Stimulated activated CD8-positive, alpha-beta memory T cell treated with anti-CD3 and anti-CD28 coated beads, Interleukin-12 subunit alpha, Interleukin-12 subunit beta, amount 100 ng/mL, for 4 hours (primary cell): ENCODE measurements around the gene RIPK1.
A peak's percentile ranks its signal among the peaks of the same experiment; 100 is the strongest.

ENCODE experiments used
- DNase-seq: peaks from one replicate; pipeline ENCODE4 v3.0.0-alpha.2; 2020; ENCODE audit warnings: low read depth

Gene RIPK1

DNA sequence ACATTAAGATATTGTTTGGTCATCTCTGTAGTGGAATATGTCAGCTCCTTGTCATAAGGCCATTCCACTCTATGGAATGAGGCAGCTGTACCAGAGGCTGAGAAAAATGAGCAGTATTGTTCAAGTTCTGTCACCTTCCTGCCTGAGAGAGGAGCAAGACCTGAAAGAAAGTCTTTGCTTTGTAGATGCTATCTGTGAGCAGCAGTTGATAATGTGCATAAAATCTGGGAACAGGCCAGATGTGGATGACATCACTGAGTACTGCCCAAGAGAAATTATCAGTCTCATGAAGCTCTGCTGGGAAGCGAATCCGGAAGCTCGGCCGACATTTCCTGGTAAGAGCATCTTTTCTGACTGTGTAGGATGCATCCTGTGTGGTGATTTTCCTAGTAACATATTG, 16.8 kb downstream of the RIPK1 start:
- DNase-seq = no peak

DNA sequence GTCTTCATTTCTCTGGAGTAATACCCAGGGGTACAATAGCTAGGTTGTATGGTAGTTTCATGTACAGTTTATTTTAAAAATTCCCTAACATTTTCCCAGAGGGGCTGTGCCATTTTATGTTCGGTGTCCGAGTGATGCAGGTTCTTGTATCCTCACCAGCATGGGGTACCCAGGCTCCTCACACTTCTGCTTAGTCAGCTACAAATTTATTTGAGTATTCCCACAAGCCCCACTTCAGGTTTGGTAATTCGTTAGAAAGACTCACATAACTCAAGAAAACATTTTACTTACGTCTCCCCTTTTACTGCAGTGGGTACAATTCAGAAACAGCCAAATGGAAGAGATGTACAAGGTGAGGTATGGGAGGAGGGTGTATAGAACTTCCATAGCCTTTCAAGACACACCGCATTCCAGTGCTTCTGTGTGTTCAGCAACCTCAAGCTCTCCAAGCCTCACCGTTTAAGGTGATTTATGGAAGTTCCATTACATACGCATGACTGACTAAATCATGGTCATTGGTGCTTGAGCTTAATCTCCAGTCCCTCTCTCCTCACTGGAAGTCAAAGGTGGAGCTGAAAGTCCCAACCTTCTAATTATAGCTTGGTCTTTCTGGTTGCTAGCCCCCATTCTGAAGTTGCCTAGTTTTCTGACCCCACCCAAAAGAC, 18.1 kb downstream of the RIPK1 start:
- DNase-seq = no peak

DNA sequence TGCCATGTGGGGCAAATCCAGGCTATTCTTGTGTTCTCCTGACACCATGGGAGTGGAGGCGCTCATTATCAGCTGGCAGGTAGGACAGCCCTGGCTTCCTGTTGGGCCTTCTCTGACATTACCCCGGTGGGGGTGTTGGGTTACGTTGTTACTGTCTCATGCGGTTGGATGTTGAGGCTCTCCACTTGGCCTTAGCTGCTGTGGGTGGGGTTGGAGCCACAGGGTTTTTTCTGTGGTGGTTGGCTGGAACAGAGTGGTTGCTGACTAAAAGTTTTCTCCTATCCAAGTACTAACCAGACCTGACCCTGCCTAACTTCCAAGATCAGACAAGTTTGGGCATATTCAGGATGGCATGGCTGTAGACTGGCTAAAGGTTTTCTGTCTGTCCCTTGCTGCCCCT, 20.2 kb downstream of the RIPK1 start:
- no peak for DNase-seq

DNA sequence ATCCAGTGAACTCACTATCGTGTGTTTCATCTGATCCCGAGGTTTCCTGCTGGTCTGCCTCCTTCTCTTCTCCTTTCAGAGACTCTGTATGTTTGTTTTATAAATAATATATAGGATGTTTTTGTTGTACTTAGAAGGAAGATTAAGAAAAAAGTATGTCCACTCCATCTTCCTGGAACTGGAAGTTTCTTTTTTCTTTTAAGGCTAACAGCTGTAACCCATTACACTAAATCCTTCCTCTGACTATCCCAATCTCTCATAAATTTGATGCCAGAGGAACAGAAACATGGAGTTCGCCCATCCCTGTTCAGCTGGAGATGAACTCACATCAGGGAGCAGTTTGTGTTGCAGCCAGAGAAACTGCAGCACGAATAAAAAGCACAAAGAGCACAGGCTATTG, 20.7 kb downstream of the RIPK1 start:
- no peak for DNase-seq

DNA sequence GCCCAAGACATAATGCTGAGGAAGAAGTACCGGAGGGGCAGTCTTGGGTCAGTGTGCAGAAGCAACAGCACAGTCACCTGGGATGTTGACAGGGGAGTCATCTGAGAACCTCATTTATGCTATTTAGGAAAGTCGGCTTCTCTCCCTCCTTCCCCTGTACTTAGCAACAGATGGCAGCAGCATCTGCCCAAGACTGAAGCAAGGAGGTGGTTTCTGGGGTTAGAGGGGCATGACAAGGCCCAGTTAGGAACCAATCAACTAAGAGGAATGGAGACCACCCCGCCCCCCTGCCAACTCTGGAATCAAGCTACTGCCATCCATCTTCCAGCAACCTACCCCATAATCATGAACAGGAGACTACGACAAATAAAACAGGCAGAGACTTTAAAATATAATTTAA, 21.7 kb downstream of the RIPK1 start:
- DNase-seq = no peak

DNA sequence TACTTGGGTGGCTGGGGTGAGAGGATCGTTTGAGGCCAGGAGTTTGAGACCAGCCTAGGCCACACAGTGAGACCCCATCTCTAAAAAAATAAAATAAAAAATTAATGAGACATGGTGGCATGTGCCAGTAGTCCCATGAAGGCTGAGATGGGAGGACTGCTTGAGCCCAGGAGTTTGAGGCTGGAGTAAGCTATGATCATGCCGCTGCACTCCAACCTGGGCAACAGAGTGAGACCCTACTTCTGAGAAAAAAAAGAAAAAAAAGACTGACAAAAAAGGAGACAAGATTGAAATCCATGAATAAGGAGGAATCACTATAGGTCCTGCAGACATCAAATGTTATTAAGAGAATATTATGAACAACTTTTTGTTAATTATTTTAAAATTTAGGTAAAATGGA, 26.5 kb downstream of the RIPK1 start:
- DNase-seq = no peak

DNA sequence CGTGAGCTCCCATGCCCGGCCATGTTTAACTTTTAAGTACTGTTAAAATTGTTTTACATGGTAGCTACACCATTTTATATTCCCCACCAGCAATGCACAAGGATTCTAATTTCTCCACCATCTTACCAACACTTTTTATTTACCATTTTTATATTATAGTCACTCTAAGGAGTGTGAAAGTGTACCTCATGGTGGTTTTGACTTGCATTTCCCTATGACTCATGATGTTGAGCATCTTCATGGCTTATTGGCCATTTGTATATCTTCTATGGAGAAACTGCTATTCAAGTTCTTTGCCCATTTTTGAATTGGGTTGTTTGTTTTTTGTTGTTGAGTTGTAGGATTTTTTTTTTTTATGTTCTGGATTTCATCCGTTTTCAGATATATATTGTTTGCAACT, 34.6 kb downstream of the RIPK1 start:
- DNase-seq = no peak

DNA sequence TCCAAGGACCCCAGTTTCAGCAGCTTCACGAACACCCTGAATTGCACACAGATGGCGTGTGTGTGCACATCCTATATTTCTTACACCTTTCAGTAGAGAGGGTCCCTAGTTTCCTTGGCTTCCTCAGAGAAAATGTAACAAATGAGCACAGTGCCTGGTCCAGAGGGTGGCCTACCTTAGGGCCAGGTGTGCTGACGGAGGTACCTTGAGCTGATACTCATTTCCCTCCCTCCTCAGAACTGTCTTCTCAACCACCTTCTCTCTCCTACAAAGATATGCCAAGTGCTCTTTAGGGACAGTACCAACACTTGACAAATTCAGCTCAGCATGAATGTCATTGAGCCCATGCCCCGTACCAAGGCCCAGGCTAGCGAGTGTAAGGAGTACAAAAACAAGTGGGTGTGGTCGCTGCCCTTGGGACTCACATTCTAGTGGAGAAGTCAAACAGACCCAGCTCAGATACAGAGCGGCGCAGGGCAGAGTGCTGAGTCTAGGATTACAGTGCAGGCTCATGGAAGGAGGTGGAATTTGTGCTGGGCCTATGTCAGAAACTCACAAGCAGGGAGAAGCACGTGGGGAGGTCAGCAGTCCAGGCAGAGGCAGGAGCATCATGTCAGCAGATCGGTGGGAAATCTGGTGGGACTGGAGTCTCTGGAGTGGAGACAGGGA, 40.6 kb downstream of the RIPK1 start:
- no peak for DNase-seq

DNA sequence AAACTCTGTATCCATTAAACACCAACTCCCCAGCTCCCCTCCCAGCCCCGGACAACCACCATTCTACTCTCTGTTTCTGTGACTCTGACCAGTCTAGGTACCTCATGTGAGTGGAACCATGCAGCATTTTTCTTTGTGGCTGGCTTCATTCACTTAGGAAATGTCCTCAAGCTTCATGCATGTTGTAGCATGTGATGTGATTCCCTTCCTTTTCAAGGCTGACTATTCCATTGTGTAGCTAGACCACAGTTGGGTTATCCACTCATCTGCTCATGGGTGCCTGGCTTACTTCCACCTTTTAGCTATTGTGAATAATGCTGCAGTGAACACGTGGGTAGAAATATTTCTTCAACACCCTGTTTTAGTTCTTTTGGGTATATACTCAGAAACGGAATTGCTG, 41.5 kb downstream of the RIPK1 start:
- no peak for DNase-seq

DNA sequence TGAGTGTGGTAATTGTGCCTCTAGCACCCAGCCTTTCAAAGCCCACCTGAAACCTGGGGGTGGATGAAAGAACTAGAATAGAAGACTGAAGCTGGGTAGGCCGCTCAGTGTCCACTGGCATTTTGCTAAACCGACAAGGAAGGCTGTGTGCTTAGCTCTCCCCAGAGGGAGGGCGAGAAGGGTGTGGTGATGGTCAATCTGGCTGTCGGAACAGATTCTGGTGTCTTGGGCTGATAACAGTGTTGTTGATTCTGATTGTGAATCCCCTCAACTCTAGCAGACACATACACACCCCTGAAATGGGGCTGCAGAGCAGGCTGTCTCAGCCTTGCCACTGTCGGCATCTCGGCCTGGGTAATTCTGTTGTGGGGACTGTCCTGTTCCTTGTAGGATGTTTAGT, 46.1 kb downstream of the RIPK1 start:
- DNase-seq = no peak

DNA sequence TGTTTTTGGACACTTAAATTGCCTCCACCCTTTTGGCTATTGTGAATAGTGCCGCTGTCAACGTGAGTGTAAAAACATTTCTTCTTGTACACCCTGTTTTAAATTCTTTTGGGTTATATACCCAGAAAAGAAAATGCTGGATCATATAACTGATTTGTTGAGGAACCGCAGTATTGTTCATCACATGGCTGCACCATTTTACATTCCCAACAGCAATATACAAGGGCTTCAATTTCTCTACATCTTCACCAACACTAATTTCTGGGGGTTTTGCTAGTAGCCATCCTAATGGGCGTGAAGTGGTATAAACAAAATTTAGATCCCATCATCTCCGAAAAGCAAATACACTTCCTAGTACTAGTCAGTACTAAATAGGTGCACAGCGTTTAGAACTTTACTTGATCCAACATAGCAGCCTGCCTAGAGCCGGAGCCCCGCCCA, 49.6 kb downstream of the RIPK1 start:
- no peak for DNase-seq

DNA sequence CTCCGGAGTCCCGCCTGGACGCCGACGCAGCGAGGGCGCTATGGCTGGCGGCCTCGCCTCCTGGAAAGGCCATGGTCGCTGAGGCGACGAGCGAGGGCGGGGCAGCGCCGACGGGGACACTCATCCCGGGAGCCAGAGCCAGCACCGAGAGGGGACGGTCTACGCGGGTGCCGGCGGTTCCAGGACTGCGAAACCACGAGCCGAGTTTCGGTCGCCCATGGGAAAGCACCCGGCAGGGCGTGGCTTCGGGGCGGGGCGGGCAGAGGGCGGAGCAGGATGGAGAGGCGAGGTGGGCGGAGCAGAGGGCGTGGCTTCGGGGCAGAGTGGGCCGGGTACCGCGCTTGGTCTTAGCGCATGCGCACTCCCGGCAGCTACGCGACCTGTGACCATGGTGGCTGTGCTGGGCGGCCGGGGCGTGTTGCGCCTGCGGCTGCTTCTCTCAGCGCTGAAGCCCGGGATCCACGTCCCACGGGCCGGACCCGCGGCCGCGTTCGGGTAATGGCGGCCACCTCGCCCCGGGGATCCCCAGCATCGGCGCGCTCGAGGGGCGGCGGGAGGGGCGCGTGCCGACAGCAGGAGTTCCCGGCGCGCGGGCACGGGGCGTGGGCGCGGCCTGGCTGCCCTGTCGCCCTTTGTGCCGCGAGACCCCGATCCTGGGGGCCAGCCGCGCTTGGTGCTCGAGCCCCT, 50.2 kb downstream of the RIPK1 start, which contains the start of gene BPHL:
Gene BPHL, plus strand, starts transcription at position 359 of the 687 bp plus-strand sequence. Its CDS starts 30 bp downstream, at position 389.
- DNase-seq = peak; percentile 99

DNA sequence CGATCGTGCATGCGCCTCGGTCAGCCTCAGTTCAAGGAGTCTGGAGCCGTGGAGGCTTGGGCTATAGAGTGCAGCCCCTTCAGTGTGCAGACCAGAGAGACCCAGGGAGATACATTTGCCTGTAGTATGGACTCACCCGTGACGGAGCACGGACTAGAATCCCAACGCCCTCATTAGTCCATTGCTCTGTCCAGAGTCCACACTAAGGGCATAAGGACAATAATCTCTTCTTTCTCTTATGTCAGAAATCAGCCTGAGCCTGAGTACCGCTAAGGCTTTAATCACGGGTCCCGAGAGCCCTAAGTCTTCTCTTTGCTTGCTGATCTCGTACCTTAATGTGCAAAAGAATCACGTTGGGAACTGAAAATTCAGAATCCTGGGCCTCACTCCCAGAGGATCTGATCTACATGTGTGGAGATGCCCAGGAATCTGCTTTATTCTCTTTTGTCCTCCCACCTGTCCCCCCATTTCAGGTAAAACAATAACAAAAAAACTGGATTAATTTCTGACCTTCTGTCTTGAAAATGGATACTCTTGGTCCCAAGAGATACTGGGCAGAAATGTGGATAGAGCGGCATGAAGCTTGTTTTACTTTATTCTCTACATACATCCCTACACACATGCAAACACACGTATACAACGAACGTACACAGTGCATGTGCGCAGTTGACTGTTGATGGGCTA, 50.9 kb downstream of the RIPK1 start:
- DNase-seq = no peak

DNA sequence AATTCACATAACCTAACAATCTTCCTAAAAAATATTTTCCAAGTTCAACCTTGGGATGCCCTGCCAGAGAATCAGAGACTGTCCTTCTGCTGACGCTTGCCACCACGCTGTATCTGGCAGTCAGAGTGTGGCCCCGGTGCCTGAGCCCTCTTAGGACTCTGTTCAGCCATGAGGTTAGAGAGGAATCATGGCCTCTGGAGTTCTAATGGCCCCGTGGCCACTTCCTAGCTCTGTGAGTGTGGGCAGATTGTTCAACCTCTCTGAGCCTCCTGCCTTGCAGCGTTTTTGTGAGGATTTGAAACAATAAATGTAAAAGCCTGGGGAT, 52.4 kb downstream of the RIPK1 start:
- DNase-seq = no peak

DNA sequence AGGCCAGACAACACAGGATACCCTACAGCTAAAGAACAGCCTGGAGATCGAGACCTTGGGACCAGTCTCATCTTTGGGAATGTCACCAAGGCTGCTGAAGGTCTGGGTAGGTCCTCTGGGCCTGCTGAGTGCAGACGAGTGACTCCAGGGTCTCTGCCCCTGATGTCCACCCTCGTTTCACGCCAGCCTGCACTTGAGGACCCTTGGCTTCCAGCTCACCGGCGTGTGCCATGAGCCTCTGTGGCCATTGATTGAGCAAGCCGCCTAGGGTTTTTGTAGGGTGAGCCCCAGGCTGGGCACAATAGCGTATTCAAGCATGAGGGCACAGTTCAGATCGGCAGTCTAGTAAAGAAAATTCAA, 54.5 kb downstream of the RIPK1 start:
- no peak for DNase-seq

DNA sequence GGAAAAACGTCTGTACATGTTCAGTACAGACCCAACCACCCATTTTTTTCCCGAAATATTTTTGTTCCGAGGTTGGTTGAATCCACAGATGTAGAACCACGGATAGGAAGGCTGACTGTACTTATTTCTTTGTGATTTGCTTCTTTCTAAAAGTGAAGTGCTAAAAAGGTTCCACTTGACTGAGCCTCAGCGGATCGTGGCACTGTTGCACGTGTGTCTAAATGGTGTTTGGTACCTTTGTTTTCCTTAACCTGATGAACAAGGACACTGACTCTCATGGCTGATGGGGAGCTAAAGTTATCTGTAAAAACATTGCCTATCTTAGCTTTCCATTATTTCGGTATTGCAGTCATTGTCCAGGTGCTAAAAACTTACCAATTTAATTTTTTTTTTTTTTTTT, 56.4 kb downstream of the RIPK1 start:
- DNase-seq = no peak

DNA sequence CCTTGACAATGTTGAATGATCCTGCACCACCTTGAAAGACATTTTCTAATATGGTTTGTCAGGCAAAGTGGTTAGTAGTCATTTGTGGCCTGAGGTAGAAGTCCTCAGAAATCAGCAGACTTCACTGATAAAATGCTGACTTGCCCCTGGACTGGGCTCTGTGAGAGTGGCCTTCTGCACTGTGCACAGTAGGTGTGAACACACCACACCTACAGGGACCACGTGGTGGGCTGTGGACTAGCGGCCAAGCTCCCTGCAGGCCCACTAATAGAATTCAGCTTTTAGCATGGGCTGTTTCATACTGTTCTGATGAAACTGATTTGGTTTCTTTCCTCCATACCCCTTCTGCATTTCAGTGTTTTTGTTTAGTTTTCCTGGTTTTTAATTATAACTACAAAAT, 57.5 kb downstream of the RIPK1 start:
- no peak for DNase-seq

DNA sequence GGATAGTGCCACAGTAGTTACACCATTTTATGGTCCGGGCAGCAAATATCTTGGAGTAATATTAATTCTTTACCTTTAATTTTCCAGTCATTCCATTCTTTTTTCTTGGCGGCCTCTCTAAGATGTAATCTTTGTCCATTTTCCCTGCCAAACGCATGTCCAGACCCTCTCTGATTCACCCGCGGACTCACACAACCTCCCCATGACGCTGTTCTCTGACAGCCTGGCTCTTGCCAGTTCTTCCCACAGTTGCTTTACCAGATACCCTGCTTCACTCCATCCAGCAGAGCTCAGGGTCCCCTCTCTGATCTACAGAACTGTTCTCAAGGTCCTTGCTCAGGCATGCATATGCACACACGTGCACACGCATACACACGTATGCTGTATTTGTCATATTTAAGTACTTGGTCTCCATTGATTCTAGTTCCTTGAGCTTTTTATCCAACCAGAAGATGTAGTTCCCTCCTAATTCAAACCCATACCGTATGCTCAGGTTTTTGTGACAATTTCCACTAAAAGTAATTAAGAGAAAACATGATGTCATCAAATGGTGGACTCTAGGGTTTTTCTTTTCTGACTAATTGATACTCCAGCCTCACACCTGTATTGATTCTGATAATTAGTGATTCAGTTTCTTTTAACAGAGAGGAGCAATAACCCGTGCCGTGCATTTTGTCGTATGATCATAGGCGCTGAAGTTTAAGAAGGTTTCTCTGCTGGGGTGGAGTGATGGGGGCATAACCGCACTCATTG, 60.2 kb downstream of the RIPK1 start:
- DNase-seq = no peak

DNA sequence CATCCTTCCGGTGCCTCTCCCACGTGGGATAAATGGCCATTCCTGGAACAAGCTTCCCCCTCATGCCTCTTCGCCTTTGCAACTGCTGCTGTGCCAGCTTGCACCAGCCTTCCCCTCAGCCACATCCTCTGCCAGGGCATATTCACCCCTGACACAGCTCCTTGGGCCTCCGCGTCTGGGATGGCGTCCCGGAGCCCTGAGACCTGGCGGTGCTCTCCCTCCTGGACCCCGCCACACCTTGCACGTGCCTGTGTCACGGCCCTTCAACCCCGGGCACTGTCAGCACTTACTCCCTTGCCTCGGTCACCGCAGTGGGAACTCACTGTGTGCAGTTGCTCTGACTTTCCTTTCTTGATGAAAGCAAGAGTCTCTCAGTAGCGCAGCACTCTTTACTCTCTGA, 63.4 kb downstream of the RIPK1 start:
- no peak for DNase-seq

DNA sequence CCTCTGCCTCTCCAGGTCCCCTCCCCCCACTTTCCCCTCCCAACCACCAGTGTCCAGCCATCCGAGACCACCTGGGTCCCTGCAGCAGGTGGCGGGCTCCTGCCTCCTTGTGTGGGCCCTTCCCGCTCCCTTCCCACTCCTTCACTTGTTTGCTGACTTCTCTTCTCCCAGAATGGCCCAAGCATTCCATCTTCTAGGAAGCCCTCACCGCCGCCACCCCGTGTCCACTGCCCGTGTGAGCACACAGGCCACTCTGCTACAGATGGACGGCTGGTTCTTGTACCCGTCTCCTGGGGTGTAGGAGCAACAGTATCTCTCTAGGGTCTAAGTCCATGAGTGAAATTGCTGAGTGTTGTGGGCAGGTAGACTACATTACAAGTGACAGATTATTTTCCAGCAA, 65.2 kb downstream of the RIPK1 start:
- no peak for DNase-seq

DNA sequence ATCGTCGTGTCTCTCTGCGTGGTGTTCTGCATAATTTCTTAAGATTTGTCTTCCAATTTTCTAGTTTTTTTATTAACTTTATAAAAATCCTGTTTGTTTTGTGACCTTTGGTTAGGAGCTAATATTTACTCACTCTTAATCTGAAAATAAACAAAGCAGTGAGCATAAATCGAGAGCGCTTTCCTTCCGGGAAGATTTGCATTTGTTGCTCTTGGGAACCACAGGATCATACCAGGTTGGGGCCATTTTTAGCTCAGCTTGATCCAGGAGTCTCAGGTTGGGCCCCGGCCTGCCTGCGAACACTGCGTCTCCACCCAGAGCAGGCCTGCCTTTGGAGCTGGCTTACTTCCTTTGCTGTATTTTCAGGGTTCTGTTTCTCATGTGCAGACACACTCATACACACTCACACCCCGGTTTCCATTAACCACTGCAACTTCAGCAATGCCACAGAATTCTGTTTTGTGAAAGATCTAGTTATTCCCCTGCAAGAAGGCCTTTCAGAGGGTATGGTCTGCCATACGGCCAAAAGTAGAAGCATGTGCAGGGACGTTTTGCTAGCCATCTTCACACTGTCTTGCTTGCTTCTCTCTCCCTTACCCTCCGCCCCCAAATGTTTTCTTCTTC, 67.5 kb downstream of the RIPK1 start:
- DNase-seq = no peak
